ENCODE measurements around the gene SLC25A20.

- no peak for TF ChIP-seq SUZ12 (IDR thresholded peaks at IDR 0.05; ENCODE audit: extremely low read depth, insufficient read depth, insufficient read length)
- TF ChIP-seq YY1 (IDR thresholded peaks at IDR 0.05; ENCODE audit: insufficient read depth, insufficient read length), result no peak
Observed at GRCh38 chr3:48894516-48894915, 4.2 kb downstream of the SLC25A20 start.
